GM12892 (cell line): ENCODE measurements around the gene MRAP.

ENCODE experiments used
- POLR2A ChIP-seq: IDR thresholded peaks from 2 replicates; pipeline ENCODE4 v1.6.1; 2011; ENCODE audit warnings: low read depth, low read length, control low read depth
- POLR2AphosphoS5 ChIP-seq: IDR thresholded peaks from 2 replicates; pipeline ENCODE4 v1.6.1; 2011; ENCODE audit warnings: low read depth, low read length, control low read depth

DNA sequence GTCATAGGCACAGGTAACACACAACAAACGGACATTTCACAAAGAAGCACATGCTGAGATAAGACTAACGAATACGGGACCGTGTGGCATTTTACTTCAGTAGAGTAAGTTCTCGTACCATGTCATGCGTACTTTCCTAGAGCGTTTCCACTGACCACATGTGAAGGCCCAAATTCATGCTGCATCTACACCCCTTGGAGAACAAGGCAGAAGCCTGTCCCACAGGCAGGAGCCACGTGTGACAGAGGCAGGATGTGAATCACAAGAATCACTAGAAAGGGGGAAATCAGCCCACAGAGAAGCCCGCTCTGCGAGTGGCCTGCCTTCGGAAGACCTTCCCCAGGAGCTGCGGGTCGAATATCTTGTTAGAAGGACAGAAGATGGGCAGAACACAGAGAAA lies 52.3 kb downstream of the MRAP start:
- TF ChIP-seq POLR2A (no peak), POLR2AphosphoS5 (no peak)
